Liver (tissue), 9 donors: ENCODE measurements around the gene DNM1L. TPM values are rescaled to one million over a fixed set of nuclear protein-coding genes. Genes with fewer than 3 reads are reported as not detected.

Source experiments
- DNase-seq: peaks from one replicate; pipeline ENCODE4 v3.0.0-alpha.2; 2017; ENCODE audit warnings: low spot score
- H3K27ac ChIP-seq, 2 donors: one replicate each; pipeline ENCODE4 v1.7.0; 2013; ENCODE audit warnings: inconsistent platforms in 2 of 2, low read length in 2 of 2, control low read depth in 1 of 2, low read depth in 1 of 2, mild to moderate bottlenecking in 1 of 2
- H3K27me3 ChIP-seq, 4 donors: one replicate each; pipeline versions ENCODE4 v1.6.1 to v1.7.0; 2013; ENCODE audit warnings: low read length in 3 of 4, inconsistent platforms in 1 of 4, mild to moderate bottlenecking in 1 of 4, moderate library complexity in 1 of 4; ENCODE audit not compliant: control insufficient read depth in 4 of 4, insufficient read depth in 4 of 4
- H3K36me3 ChIP-seq, 4 donors: one replicate each; pipeline versions ENCODE4 v1.6.1 to v1.7.0; 2013; ENCODE audit warnings: low read length in 3 of 4, mild to moderate bottlenecking in 3 of 4, low read depth in 1 of 4, moderate library complexity in 1 of 4; ENCODE audit not compliant: control insufficient read depth in 4 of 4, insufficient read depth in 3 of 4
- H3K4me1 ChIP-seq, 4 donors: one replicate each; pipeline versions ENCODE4 v1.6.1 to v1.7.0; 2013; ENCODE audit warnings: low read length in 3 of 4, mild to moderate bottlenecking in 3 of 4, moderate library complexity in 1 of 4; ENCODE audit not compliant: control insufficient read depth in 4 of 4, insufficient read depth in 4 of 4
- H3K4me3 ChIP-seq, 3 donors: one replicate each; pipeline versions ENCODE4 v1.6.1 to v1.7.0; 2013; ENCODE audit warnings: low read length in 3 of 3, control low read depth in 1 of 3, low read depth in 1 of 3, mild to moderate bottlenecking in 1 of 3
- H3K9ac ChIP-seq, 2 donors: one replicate each; pipeline ENCODE4 v1.7.0; 2013; ENCODE audit warnings: low read length in 2 of 2, mild to moderate bottlenecking in 2 of 2, moderate library complexity in 2 of 2, control low read depth in 1 of 2, low read depth in 1 of 2
- H3K9me3 ChIP-seq, 4 donors: one replicate each; pipeline versions ENCODE4 v1.6.1 to v1.7.0; 2013; ENCODE audit warnings: low read length in 3 of 4; ENCODE audit not compliant: control insufficient read depth in 4 of 4
- ATF3 ChIP-seq: IDR thresholded peaks from 2 replicates; pipeline ENCODE4 v1.6.1; 2016; ENCODE audit warnings: antibody characterized with exemption
- CTCF ChIP-seq: fragments of 150-350 bp; IDR thresholded peaks from 2 replicates; pipeline ENCODE4 v1.5.1; 2017; ENCODE audit warnings: improper control_type of control experiment, low read depth, low read length; ENCODE audit not compliant: missing input control
- EGR1 ChIP-seq, 2 donors: IDR thresholded peaks; 2 replicates each; pipeline ENCODE4 v1.6.1; 2016 to 2018; ENCODE audit warnings: antibody characterized with exemption in 2 of 2, low read depth in 2 of 2
- FOXA1 ChIP-seq: IDR thresholded peaks from 2 replicates; pipeline ENCODE4 v1.6.1; 2016; ENCODE audit warnings: antibody characterized with exemption
- FOXA2 ChIP-seq: IDR thresholded peaks from 2 replicates; pipeline ENCODE4 v1.6.1; 2016; ENCODE audit warnings: antibody characterized with exemption
- GABPA ChIP-seq, 2 donors: IDR thresholded peaks in 1 of 2; conservative IDR thresholded peaks in 1 of 2; 2 replicates each; pipeline ENCODE4 v1.6.1; 2016; ENCODE audit warnings: antibody characterized with exemption in 2 of 2, mild to moderate bottlenecking in 1 of 2, moderate library complexity in 1 of 2
- HNF4A ChIP-seq, 2 donors: conservative IDR thresholded peaks; 2 replicates each; pipeline ENCODE4 v1.6.1; 2016; ENCODE audit warnings: antibody characterized with exemption in 2 of 2, mild to moderate bottlenecking in 2 of 2
- HNF4G ChIP-seq: IDR thresholded peaks from 2 replicates; pipeline ENCODE4 v1.6.1; 2016; ENCODE audit warnings: antibody characterized with exemption
- JUND ChIP-seq, 2 donors: IDR thresholded peaks; 2 replicates each; pipeline ENCODE4 v1.6.1; 2016; ENCODE audit warnings: antibody characterized with exemption in 2 of 2
- MAX ChIP-seq: IDR thresholded peaks from 2 replicates; pipeline ENCODE4 v1.6.1; 2016; ENCODE audit warnings: antibody characterized with exemption
- NR2F2 ChIP-seq: IDR thresholded peaks from 2 replicates; pipeline ENCODE4 v1.6.1; 2016; ENCODE audit warnings: antibody characterized with exemption
- RAD21 ChIP-seq, 2 donors: IDR thresholded peaks; 2 replicates each; pipeline ENCODE4 v1.6.1; 2016; ENCODE audit warnings: antibody characterized with exemption in 2 of 2, mild to moderate bottlenecking in 2 of 2
- REST ChIP-seq: IDR thresholded peaks from 2 replicates; pipeline ENCODE4 v1.6.1; 2016; ENCODE audit warnings: antibody characterized with exemption, mild to moderate bottlenecking
- RXRA ChIP-seq, 2 donors: IDR thresholded peaks; 2 replicates each; pipeline ENCODE4 v1.6.1; 2017 to 2018; ENCODE audit warnings: antibody characterized with exemption in 2 of 2, mild to moderate bottlenecking in 1 of 2
- SP1 ChIP-seq: IDR thresholded peaks from 2 replicates; pipeline ENCODE4 v1.6.1; 2018; ENCODE audit warnings: antibody characterized with exemption, mild to moderate bottlenecking
- TAF1 ChIP-seq: conservative IDR thresholded peaks from 2 replicates; pipeline ENCODE4 v1.6.1; 2016; ENCODE audit warnings: antibody characterized with exemption, mild to moderate bottlenecking
- YY1 ChIP-seq: IDR thresholded peaks from 2 replicates; pipeline ENCODE4 v1.6.1; 2016; ENCODE audit warnings: antibody characterized with exemption, mild to moderate bottlenecking
- ZBTB33 ChIP-seq: IDR thresholded peaks from 2 replicates; pipeline ENCODE4 v1.6.1; 2016; ENCODE audit warnings: antibody characterized with exemption
- WGBS: extraction: QIAGEN DNeasy Blood & Tissue Kit; methylation state at CpG from one replicate; pipeline ENCODE4 v1.1.7; 2013; 5-methylcytosine and 5-hydroxymethylcytosine counted together
- polyA plus RNA-seq, 2 donors: library from polyadenylated mRNA; stranded (reverse) in 1 of 2; unstranded in 1 of 2; fragments of 200-250 nt in 1 of 2; fragments of >200 nt in 1 of 2; fragmentation: Nextera tagmentation in 1 of 2; extraction: Ambion mirVana in 1 of 2; gene quantifications; one replicate each; pipeline versions ENCODE4 v1.2.1 to v1.2.3, GENCODE V29; 2013 to 2015
- total RNA-seq, 2 donors: library from RNA; depleted of rRNA; stranded (reverse); fragments of >200 nt; gene quantifications; one replicate each; pipeline ENCODE4 v1.2.3, GENCODE V29; 2014
- donor health status: healthy.
- donor health status: healthy.
- donor health status: healthy.
- donor health status: healthy.
- donor health status: healthy.

Gene DNM1L
- total and polyA plus RNA-seq, 4 donors: 9.5 to 33.9 (median 17.1) TPM

- no peaks in the 10 kb centered on the region for H3K36me3 ChIP-seq
- WGBS: 24% methylated on average over 1 of the region's 1 CpG
- H3K27ac ChIP-seq: no peak overlapping the region
- DNase-seq: no peak
- H3K4me1 ChIP-seq: peaks cover 0 to 2% (median 0%) of the 10 kb centered on the region in 4 donors
- no peak overlapping the region for H3K4me3 ChIP-seq
- TF ChIP-seq HNF4A (conservative IDR thresholded peaks at IDR 0.05): no peak
- TF ChIP-seq GABPA (IDR thresholded peaks at IDR 0.05 in 1 of 2, conservative IDR thresholded peaks at IDR 0.05 in 1 of 2): no peak
- TF ChIP-seq FOXA2: no peak
- TF ChIP-seq NR2F2: no peak
- TF ChIP-seq RXRA (IDR thresholded peaks at IDR 0.05): no peak
- TF ChIP-seq ATF3: no peak
- no peak for TF ChIP-seq CTCF
- no peak for TF ChIP-seq SP1
- TF ChIP-seq FOXA1: no peak
- no peak for TF ChIP-seq EGR1 (IDR thresholded peaks at IDR 0.05; ENCODE audit: low read depth in 2 of 2)
- TF ChIP-seq JUND (IDR thresholded peaks at IDR 0.05): no peak
- no peak for TF ChIP-seq RAD21 (IDR thresholded peaks at IDR 0.05)
- TF ChIP-seq TAF1: no peak
- TF ChIP-seq ZBTB33: no peak
- no peak overlapping the region for H3K9ac ChIP-seq
- H3K9me3 ChIP-seq: no peaks in the 10 kb centered on the region
- H3K27me3 ChIP-seq: no peaks in the 10 kb centered on the region
Observed at GRCh38 chr12:32770141-32770540, 91.0 kb downstream of the DNM1L start.

- Histone ChIP-seq H3K9ac (no peak overlapping the region), H3K27ac (no peak overlapping the region), H3K4me3 (no peak overlapping the region), H3K4me1 (peaks cover 0 to 2% (median 0%) of the 10 kb centered on the region in 4 donors), H3K27me3 (no peaks in the 10 kb centered on the region), H3K9me3 (no peaks in the 10 kb centered on the region), H3K36me3 (no peaks in the 10 kb centered on the region)
- no peak for DNase-seq
- TF ChIP-seq RAD21 (IDR thresholded peaks at IDR 0.05): no peak
- TF ChIP-seq YY1: no peak
- TF ChIP-seq SP1: no peak
- TF ChIP-seq HNF4G: no peak
- no peak for TF ChIP-seq REST
- TF ChIP-seq CTCF: no peak
- TF ChIP-seq EGR1 (IDR thresholded peaks at IDR 0.05; ENCODE audit: low read depth in 2 of 2): no peak
- TF ChIP-seq FOXA2: no peak
- no peak for TF ChIP-seq MAX
- TF ChIP-seq HNF4A (conservative IDR thresholded peaks at IDR 0.05): no peak
- no peak for TF ChIP-seq RXRA (IDR thresholded peaks at IDR 0.05)
- 58% methylated on average over 6 of the region's 6 CpGs for WGBS
Observed at GRCh38 chr12:32773691-32774090, 94.6 kb downstream of the DNM1L start.
